NCI-H1694 treated with DMSO at 0.1 percent for 48 hours (cell line): Measurements from ENCODE around the gene CDKAL1.
"Not testable (repeated sequence)": the region's sequence is repeated elsewhere in the genome, so short reads cannot be mapped to it uniquely, and the experiment has no call there.

Experiments used
- DNase-seq: peaks from one replicate; lab custom pipeline; 2025; lab: John Stamatoyannopoulos, UW

CDKAL1 gene

GRCh38 chr6:21181866-21182265, 647.6 kb downstream of the CDKAL1 start:
- DNase-seq = no peak

DNA sequence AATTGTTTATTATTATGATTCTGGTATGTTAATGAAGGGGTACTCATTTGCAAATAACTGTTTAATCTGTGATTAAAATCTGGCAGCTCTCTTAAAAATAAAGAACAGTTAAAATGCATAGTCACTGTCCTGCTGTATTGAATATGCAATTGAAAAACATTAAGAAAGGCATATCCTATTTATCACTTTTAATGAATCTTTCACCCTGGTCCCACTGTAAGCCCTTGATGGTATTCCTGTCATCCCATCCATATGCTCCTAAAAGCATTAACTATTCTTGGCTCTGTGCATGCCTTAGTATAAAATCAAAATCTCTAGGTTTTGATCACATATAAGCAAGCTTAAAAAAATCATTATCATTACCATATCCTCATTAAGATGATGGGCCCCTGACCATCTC, 648.3 kb downstream of the CDKAL1 start:
- no peak for DNase-seq

DNA sequence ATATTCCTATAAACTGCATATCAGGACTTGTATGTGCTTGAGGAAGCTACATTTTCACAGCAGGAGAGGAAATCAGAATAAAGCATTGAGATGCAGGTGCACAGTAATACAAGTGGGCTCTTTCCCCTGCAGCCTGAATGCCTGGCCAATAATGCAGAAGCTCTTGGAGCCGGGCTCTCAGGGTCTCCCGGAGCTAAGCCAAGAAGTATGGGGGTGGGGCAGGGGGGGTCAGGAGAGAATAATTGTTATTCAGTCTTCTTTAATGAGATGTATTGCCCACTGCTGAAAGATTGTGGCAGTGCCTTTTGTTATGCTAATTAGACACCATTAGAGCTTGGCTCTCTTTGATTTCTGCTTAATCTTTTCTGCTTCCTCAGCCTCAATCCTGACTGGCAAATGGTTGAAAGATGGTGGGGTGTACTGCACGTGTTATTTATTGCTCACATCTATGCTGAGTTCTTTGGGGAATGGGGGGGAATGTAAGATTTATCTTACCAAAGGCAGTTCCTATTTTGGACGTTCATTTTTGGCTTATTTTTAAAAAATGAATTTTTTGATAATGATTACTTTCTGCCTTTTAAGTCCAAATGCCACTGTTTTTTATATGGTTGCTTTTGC, 651.7 kb downstream of the CDKAL1 start:
- DNase-seq = no peak

GRCh38 chr6:21186479-21187055, 652.3 kb downstream of the CDKAL1 start:
- no peak for DNase-seq

DNA sequence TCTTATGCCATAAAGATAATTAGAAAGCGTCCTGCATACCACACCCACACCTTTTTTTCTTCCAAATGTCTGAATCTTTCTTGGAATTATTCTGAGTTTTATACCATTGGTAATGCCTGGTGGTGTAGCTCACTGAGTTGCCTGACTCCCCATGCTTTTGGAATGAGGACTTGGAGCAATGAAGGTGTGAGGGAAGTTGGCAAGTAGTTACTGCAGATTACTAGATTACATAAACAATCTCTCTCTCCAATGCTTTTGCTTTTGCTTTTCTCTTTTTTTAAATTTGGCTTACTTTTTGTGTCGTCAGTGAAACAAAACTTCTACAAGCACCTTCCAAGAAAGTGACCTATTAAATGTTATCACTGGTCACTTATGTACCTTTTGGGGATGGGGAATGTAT, 653.2 kb downstream of the CDKAL1 start:
- DNase-seq = no peak

GRCh38 chr6:21188505-21189223, 654.4 kb downstream of the CDKAL1 start:
- peak; percentile 10 for DNase-seq

GRCh38 chr6:21189759-21190158, 655.5 kb downstream of the CDKAL1 start:
- DNase-seq = no peak

GRCh38 chr6:21190701-21191100, 656.4 kb downstream of the CDKAL1 start:
- DNase-seq = no peak

GRCh38 chr6:21193790-21194475, 659.7 kb downstream of the CDKAL1 start:
- no peak for DNase-seq

DNA sequence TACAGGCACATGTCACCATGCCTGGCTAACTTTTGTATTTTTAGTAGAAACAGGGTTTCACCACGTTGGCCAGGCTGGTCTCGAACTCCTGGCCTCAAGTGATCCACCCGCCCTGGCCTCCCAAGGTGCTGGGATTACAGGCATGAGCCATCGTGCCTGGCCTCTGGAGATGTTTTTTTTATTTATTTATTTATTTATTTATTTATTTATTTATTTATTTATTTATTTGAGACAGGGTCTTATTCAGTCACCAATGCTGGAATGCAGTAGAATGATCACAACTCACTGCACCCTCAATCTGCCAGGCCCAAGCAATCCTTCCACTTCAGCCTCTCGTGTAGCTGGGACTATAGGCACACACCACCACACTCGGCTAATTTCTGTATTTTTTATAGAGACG, 661.0 kb downstream of the CDKAL1 start:
- not testable (repeated sequence) for DNase-seq

DNA sequence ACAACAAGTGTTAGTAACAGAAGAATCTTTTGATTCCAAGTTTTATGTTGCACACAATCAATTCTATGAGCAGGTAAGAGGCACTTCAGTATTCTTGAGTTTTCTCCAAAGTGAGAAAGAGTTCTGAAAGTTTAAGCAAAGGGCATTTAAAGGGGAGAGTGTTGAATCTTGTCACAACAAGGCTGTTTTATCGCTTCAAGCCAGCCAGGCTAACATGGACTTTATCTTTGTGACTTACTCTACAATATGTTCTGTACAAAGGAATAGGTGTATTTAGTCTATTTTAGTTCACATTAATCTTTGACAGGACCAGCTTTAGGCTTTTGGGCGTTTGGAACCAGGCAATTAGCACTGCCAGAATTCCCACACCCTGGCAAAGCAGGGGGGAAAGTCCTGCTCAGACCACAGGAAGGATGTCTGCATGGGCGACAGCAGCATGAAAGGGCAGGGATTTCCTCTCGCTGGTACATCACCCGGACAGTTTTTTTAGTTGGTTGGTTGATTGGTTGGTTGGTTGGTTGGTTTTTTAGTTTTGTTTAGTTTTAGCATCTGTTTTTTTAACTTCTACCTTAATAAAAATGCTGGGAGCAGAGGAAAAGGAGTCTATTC, 663.9 kb downstream of the CDKAL1 start:
- no peak for DNase-seq

GRCh38 chr6:21199262-21199661, 665.0 kb downstream of the CDKAL1 start:
- peak; percentile 21 for DNase-seq

- DNase-seq = no peak
These were observed 666.0 kb downstream of the CDKAL1 start for GRCh38 chr6:21200134-21200870.

- DNase-seq = no peak
These were observed 666.9 kb downstream of the CDKAL1 start for GRCh38 chr6:21201187-21201586.

GRCh38 chr6:21201637-21202350, 667.5 kb downstream of the CDKAL1 start:
- DNase-seq = peak; percentile 77

GRCh38 chr6:21202521-21202920, 668.3 kb downstream of the CDKAL1 start:
- DNase-seq = no peak

- no peak for DNase-seq
These were observed 670.7 kb downstream of the CDKAL1 start for GRCh38 chr6:21204951-21205350.

GRCh38 chr6:21208081-21208795, 674.0 kb downstream of the CDKAL1 start:
- no peak for DNase-seq

- no peak for DNase-seq
These were observed 674.5 kb downstream of the CDKAL1 start for GRCh38 chr6:21208796-21209186.

GRCh38 chr6:21213492-21213891, 679.2 kb downstream of the CDKAL1 start:
- DNase-seq = no peak
